HG03135 (cell line): ENCODE data around the gene TMEM220.

Experiments used
- ATAC-seq: cut with Tn5 transposase; IDR thresholded peaks from one replicate; pipeline ENCODE4 v1.9.1; 2021; ENCODE audit warnings: mild to moderate bottlenecking, moderate library complexity; ENCODE audit not compliant: unreplicated experiment

TMEM220 gene

DNA sequence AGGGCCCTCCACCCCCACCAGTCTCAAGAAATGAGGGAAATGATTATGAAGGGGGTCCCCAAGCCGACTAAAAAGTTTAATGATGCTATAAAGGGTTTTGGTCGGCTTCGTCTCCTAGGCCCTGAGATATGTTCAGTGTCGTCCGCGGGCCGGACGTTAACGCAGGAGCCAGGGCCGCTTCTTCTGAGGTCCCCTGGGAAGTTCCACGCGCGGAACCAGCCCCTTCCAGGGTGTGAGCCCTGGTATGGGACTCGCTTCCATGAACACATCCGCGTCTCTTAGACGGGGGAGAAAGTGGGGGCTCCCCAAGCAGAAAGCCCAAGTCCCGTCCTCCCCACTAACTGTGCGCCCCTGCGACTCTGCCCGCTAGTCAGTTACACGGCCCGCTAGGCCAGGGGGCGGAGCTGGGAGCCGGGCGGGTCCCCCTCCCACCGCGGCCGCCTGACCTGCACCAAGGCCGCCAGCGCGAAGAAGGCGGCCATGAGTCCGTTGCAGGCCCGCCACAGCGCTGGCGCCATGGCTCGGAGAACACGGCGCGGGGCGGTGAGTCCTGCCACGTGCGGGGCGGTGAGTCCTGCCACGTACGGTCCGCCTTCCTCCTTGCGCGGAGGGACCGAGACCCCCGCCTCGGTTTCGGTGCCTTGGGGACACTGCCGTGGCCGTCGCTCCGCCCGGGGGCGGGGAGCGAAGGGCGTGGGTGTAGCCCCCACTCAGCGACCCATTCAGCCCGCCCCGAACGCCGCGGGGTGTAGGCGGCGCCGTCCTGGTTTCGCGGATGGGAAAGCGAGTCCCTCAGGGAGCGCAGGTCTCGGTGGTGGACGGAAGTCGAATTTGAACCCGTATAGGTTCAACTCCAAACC is at the start of gene TMEM220:
Gene TMEM220 (minus strand): TSS at position 690 of the 860 bp plus-strand sequence. CDS start 172 bp downstream, at position 518.
- peak; percentile 77 for ATAC-seq

DNA sequence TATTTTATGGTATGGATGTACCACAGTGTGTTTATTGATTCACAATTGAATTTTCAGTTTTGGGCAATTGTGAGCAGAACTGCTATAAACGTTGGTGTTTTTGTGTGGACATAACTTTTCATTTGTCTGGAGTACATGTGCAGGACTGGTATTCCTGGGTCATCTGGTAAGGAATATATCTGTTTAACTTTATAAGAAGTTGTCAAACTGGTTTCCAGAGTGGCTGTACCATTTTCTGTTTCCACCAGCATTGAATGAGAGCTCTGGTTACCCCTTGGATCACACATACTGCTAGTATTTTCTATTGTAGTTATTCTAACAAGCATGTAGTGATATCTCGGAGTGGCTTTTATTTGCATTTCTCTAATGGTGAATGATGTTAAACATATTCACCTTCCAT is 49.8 kb upstream of the TMEM220 start:
- ATAC-seq = no peak

DNA sequence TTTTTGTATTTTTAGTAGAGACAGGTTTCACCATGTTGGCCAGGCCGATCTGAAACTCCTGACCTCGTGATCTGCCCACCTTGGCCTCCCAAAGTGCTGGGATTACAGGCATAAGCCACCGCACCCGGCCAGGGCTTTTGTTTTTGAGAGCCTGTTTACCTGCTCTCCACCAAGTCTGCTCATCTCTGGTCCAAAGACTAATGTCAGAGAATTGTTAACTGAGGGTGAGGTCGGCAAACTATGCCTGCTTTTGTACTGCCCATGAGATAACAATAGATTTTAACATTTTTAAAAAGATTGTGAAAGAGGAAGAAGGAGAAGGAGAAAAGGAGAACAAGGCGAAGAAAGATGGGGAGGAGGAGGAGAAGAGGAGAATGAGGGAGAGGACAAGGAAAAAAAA is 48.1 kb upstream of the TMEM220 start:
- no peak for ATAC-seq

DNA sequence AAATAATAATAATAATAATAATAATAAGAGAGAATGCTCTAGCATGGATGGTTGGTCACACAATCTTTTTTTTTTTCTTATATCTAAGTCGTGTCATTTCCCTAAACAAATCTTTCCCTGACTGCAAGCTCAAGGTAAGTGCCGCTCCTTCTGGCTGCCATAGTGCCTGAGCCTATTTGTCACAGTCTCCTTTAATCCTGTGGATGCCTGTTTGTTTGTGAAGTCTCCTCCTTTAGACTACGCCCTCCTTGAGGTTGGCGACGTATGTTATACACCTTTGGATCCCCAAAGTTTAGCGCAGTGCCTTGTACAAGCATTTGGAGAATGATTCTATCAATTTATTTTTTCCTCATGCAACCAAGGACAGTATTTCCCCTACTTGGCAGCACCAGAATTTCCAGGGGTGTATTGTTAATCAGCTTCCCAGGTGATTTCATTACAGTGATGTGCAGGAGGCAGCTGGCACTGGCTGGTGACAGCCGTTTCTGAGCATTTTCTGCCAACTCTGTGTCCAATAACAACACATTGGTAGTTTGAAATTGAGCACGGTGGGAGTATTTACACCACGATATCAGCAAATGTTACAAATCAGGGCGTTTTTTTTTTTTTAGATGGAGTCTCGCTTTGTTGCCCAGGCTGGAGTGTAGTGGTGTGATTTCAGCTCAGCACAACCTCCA is 47.4 kb upstream of the TMEM220 start:
- no peak for ATAC-seq

DNA sequence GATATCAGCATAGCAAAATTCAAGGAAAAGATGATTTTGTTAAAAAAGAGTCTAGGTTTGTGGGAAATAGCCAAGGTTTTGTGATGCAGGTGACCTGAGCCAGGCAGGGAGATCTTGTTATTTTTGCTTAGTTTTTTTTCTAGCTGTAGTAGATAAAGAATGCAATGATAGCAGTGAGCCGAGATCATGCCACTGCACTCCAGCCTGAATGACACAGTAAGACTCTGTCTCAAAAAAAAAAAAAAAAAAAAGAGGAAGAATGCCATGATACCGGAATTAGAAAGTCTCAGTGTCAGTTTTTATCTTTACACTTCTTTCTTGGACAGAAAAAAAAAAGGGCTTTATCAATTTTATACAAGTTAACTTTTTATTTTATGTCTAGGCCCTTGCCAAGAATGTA is 46.6 kb upstream of the TMEM220 start:
- no peak for ATAC-seq

DNA sequence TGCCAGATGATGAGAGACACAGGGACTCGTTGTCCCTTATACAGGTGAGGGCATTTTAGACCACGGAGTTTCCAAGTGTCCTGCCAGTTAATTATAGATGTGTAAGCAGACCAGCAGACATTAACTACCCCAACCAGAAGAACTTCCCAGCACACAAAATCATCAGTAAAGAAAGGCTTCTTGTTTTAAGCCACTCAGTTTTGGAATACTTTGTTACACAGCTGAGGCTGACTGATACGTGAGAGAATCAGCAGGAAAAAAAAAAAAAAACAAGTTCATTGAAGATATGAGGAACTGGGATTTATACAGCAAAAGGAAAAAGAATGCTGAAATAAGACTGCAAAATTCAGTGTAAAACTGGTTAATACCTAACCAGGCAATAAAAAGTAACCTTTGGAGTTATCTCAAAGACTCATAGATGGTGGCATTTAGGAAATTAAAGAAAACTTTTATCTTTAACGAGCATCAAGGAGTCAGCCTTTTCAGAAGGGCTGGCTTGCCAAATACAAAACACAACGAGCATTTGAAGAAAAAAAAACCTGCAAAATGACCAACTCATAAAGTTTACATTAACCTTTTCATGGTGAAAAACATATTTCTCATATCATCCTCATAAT is 46.0 kb upstream of the TMEM220 start:
- no peak for ATAC-seq

DNA sequence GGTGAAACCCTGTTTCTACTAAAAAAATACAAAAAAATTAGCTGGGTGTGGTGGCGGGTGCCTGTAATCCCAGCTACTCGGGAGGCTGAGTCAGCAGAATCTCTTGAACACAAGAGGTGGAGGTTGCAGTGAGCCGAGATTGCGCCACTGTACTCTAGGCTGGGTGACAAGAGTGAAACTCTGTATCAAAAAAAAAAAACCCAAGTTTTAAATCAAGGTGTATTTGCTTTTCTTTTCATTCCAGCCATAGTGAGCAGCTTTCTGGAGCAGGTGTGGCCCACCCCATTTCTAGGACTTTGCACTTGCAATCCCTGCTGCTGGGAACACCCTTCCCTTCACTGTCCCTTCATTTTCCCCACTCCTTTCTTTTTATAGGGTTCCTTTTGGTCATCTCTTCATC is 45.2 kb upstream of the TMEM220 start:
- ATAC-seq = no peak

DNA sequence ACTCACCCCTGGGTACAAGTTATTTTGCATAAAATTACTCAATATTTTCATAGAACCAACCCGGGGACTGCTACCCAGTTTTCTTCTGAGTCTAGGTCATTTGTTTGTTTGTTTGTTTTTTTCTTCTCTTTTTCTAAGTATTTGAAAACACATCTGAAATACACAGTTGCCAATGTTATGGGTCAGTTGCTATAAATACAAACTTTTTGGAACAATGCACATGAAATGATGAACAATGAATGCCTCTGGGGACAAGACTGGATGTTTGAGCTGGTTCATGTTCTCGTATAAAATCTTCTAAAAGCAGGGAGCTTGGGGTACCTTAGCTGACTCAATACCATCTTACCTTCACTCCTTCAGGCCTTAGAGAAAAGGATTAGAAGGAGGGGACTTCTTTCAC is 43.6 kb upstream of the TMEM220 start:
- ATAC-seq = no peak

DNA sequence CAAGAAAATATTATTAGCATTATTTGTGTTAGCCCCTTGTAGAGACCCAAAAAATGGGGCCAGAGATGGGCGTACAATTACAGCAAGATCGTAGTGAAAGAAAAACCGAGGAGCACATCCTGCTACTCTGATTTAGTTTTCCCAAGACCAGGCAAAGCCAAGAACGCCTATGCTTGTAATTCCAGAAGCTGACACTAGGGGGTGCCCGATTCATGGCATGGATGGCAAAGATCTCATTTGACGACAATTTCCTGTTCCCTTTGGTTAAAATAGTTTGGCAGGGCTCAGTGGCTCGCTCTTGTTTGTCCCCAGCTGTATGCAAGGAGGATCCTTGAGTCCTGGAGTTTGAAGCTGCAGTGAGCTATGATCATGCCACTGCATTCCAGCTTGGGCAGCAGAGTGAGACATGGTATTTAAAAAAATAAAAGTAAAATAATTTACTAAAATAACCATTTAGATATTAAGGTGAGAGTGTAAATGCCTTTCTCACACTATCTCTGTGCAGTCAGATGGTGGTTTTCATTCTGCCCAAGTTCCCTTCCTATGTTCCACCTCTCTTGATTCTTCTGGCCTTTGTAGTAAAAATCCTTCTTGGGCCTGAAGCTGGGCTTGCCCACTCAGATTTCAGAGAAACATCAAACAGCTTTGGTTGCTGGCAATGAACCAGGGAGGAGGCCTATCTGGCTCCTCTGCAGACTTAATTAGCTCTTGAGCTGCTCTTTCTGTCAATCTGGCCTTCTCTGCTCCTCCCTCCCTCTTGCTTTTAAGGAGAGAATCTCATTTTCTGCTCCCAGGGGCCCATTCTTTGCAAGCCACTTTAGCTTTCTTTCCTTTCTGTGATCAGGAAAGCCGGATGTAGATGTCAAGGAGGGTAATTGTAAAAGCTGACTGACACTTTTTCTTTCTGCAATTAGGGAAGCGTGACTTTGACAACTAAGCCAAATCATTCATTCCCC is 42.9 kb upstream of the TMEM220 start:
- ATAC-seq = no peak

DNA sequence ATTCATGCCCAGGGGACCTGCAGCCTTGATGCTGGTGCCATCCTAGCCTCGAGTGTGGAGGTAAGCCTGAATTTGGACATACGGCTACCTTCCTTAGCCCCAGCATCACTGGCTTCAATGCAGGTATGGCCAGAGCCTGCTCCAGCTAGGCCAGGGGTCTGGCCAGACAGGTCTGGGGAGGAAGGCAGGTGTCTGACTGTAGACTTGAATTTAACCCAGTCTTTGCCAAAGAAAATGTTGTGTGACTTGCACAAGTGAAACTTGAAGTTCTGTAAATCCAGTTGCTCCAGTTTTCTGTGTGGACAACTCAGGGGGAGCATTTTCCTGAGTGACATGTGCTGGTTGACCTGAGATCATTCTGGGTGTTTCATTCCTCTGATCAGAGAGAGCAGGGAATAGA is 41.3 kb upstream of the TMEM220 start:
- ATAC-seq = no peak

DNA sequence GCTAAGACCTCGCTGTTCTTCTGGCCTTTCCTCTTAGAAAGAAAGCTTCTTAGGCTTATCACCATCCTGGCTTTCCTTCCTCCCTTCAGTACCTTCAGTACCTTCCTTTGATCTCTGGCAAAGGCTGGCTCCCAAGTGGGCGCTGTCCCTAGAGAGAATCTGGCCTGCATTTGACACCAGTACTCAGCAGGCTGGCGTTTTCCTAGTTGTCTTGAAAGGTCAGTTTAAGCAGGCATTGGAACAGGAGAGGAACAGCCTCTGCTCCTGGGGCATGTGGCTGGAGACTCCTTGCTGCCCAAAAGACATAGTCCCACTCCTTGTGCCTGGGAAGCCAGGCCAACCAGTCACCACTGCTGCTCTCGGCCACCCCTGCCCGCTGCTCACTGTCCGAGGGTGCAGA is 40.0 kb upstream of the TMEM220 start:
- no peak for ATAC-seq

DNA sequence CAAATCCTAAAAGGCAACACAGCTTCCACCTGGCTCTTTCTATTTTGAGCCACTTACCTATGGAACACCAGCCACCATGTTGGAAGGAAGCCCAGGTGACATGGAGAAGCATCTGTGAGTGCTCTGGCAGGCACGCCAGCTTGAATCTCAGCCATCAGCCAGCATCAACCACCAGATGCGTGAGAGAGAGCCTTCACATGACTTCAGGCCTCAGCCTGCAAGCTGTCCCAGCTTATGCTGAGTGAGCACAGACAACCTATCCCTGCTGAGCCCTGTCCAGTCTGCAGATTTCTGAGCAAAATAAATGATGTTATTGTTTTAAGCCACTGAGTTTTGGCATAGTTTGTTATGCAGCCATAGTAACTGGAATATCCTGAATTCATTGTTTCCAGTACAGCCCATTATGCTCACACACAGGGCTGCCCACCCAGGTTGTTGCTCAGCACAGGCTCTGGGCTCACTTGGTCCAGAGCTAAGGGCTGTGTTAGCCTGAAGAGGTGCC is 39.0 kb upstream of the TMEM220 start:
- no peak for ATAC-seq

DNA sequence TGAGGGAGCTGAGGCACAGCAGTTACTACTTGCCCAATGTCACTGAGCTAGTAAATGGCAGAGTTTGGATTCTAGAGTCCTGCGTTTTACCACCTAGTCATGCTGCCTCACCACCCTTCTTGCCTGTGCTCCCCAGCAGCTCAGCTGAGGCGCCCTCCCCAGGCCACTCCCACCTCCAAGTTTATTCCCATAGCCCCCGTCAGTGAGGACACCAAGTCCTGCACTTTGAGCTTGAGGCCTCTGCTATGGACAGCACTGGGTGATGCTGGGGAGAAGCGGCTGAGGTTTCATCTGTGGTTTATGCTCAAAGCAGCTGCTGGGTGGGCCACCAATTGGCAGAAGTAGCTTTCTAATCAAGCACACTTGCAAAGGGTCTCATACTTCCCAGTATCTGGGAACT is 37.4 kb upstream of the TMEM220 start:
- ATAC-seq = no peak

DNA sequence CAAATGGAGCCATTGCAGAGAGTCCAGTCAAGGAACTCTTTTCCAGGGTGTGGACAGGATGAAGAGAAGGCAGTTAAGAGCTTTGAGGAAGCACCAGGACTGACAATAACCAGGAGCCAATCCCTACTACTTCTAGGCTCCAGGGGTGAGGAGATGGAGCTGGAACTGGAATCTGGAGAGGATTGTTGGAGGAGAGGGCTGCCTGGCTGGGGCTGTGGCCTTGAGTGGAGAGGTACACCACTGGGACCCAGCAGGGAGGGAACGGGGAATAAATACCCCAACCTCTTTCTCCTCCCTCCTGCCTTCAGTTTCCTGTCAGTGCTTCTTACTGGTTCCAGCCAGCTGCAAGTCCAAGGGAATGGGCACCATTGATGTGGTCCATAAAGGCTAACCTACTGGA is 32.2 kb upstream of the TMEM220 start:
- no peak for ATAC-seq

DNA sequence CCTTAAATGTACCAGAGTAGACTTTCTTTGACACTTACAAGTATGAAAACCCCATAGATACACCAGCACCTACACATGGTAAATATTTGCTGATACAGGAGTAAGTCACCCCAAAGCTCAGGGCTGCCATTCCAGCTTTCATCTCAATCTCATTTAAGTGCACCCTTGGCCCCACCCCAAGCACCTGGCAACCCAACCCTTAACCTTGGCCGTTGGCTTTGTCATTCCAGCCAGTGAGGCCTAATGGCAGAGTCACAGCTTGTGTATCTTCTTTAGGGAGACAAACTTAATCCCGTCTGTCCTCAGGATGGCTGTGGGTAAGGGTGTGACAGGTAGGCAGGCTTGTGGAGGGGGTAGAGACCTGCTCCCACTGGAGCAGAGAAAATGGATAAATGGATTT is 31.5 kb upstream of the TMEM220 start:
- ATAC-seq = no peak

DNA sequence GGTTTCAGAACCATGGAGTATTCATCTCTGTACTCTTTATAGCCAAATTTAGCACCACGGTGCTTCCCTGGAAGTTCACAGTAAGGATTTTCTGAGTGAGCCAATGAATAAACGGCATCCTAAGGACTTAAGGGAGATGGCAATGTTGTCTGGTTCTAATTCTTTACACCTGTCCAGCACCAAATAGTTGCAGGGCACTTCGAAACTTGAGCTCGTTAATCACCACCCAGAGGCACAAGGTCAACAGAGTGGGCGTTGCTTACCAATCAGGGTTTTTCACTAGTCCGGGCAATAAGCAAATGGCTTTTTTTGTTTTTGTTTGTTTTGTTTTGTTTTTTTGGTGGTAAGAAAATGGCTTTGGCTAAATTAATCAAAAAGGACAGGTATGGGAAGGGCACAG is 28.2 kb upstream of the TMEM220 start:
- ATAC-seq = no peak

DNA sequence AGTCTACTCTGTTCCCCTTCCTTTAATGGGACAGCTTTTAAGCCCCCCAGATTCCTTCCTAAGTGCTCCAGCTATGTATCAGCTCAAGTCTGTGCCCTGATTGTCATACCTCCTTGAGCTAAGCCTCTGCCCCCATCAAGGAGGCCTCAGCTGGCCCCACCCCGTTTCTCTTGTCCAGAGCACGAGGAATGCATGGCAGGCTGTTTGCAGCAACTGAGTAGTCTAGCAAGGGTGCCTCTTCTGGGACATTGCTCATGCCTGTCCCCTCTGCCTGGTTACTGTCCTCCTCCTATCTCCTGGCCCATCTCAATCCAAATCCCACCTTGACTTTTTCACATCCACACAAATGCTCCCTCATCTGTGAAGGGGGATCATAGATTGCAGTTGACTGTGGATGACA is 27.8 kb upstream of the TMEM220 start:
- no peak for ATAC-seq

DNA sequence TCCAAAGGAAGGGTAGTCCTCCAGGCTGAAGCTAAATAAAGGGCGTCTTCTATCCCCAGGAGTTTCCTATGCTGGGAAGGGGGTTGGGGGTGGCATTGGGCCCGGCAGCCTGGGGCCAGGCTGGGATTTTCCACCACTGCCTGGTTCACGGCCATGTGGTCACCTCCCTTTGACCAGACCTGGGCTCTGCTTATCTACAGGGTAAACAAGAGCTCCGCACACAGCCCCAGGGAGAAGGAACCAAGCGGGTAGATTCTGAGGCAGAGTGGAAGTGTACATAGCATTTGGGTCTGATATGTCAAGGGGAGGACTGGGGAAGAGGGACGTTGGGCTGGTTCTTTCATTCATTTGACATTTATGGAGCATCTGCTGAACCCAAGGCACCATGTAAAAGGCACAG is 27.2 kb upstream of the TMEM220 start:
- no peak for ATAC-seq

DNA sequence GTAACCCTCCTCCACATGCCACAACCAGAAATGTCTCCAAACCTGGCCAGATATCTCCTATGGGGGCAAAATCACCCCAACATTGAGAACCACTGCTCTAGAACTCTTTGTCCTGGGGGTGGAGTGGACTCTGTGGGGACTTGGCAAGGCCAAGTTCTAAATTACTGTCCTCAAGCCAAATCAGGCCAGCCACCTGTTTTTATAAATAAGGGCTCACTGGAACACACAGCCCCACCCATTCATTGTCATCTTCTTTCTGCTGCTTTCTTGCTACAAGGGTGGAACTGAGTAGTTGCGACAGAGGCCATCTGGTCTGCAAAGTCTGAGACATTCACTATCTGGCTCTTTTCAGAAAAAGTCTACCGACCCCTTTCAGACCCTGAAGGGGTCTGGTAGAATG is 26.8 kb upstream of the TMEM220 start:
- no peak for ATAC-seq

DNA sequence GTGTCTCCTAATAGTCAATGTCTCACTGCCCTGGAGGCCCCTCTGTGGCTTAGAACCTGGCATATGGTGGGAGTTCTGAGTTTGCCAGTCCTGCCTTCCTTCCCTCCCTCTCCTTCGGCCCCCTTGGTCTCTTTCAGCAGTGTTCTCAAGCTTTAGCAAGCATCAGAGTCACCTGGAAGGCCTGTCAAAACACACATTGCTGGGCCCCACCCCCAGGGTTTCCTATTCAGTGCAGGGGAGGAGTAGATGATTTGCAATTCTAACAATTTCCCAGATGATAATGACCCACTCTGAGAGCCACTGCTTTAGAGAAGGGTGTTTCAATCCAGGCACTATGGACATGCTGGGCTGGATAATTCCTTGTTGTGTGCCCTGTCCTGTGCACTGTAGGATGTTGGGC is 26.4 kb upstream of the TMEM220 start:
- no peak for ATAC-seq
